Measurements from ENCODE around the gene LAIR1.
A peak's percentile ranks its signal among the peaks of the same experiment; 100 is the strongest.
"Not testable (repeated sequence)": the region's sequence is repeated elsewhere in the genome, so short reads cannot be mapped to it uniquely, and the experiment has no call there.

Gene LAIR1

GRCh38 chr19:54361680-54362422 is 2.9 kb downstream of the LAIR1 start:
- Histone ChIP-seq H3K4me3 (peak overlapping the region; percentile 69 to 95 (median 89)), H3K36me3 (peaks cover 8 to 67% (median 40%) of the 10 kb centered on the region in 11 experiments; a peak in 20 of 22 replicates), H3K4me1 (peaks cover 37 to 69% (median 50%) of the 10 kb centered on the region in 10 experiments), H3K4me2 (peak overlapping the region; percentile 76 to 98 (median 94)), H3K9me3 (replicated peaks in 1 of 11) (peaks cover 0 to 17% (median 0%) of the 10 kb centered on the region in 11 experiments; a peak in 9 of 22 replicates), H3K27ac (peak overlapping the region; percentile 90 to 100 (median 99)), H4K20me1 (peaks cover 0 to 23% (median 8%) of the 10 kb centered on the region in 11 experiments; a peak in 13 of 22 replicates), H3K9ac (peak overlapping the region; percentile 90 to 100 (median 99))
- peak in 1 of 11 experiments; percentile 64; a peak in 5 of 22 replicates for TF ChIP-seq Cebpa-rat (IDR thresholded peaks at IDR 0.05)
- not testable (repeated sequence) for H3K27me3 ChIP-seq

- H3K4me2 ChIP-seq = peak overlapping the region; percentile 30 to 66 (median 41); a peak in 16 of 22 replicates
Measured at GRCh38 chr19:54359149-54359820, 5.4 kb downstream of the LAIR1 start.

GRCh38 chr19:54357381-54357780 is 7.3 kb downstream of the LAIR1 start:
- no peaks in the 10 kb centered on the region for H3K9me3 ChIP-seq (replicated peaks in 1 of 11)
- peak overlapping the region in 2 of 10 experiments; percentile 13 to 35; a peak in 2 of 20 replicates for H3K4me3 ChIP-seq
- H3K9ac ChIP-seq = peak overlapping the region in 9 of 11 experiments; percentile 23 to 62 (median 54); a peak in 16 of 22 replicates
- TF ChIP-seq Cebpa-rat (IDR thresholded peaks at IDR 0.05) = no peak
- peak overlapping the region; percentile 52 to 82 (median 75) for H3K4me2 ChIP-seq
- H3K27me3 ChIP-seq = no peaks in the 10 kb centered on the region
- peaks cover 0 to 67% (median 48%) of the 10 kb centered on the region in 11 experiments; a peak in 16 of 22 replicates for H4K20me1 ChIP-seq
- H3K36me3 ChIP-seq = peaks cover 36 to 67% (median 55%) of the 10 kb centered on the region in 11 experiments
- peaks cover 64 to 82% (median 72%) of the 10 kb centered on the region in 10 experiments for H3K4me1 ChIP-seq
- peak overlapping the region in 9 of 11 experiments; percentile 17 to 70 (median 50); a peak in 17 of 22 replicates for H3K27ac ChIP-seq

More at GRCh38 chr19:54359149-54359820, 5.4 kb downstream of the LAIR1 start:
- not testable (repeated sequence) for H3K27me3 ChIP-seq; H3K4me3 ChIP-seq; H3K9me3 ChIP-seq (replicated peaks in 1 of 11)
- Histone ChIP-seq H3K9ac (peak overlapping the region in 4 of 11 experiments; percentile 21 to 59 (median 32); a peak in 5 of 22 replicates), H3K4me1 (peaks cover 47 to 75% (median 59%) of the 10 kb centered on the region in 10 experiments), H4K20me1 (peaks cover 0 to 48% (median 34%) of the 10 kb centered on the region in 11 experiments; a peak in 16 of 22 replicates), H3K27ac (peak overlapping the region in 6 of 11 experiments; percentile 27 to 51 (median 40); a peak in 5 of 22 replicates), H3K36me3 (peaks cover 32 to 80% (median 66%) of the 10 kb centered on the region in 11 experiments)

DNA sequence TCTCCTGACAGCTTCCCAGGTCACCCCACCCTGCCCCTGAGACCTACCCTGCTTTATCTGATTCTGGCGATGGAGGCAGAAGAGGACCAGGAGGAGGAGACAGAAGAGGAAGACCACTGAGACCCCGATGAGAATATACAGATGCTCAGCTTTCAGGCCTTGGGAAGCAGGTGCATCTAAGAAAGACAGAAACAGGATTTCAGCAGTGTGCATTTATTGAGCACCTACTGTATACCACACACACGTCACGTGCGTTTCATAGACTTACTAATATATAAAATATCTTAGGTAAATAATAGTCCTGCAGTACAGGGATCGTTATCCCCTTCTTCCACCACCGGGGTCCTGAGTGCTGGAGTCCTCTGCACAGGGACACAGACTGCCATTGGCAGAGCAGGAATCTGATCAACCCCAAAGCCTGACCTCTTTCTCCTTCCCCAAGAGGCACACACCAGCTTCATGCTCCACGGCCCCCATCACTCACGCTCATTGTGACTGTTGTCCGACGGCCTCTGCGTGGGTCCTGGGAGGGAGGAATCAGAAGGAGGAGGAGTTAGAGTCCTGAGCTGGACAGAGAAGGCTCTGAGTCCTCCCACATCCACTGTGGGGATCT is 8.2 kb downstream of the LAIR1 start:
- Histone ChIP-seq H3K4me3 (no peak overlapping the region), H3K9ac (peak overlapping the region in 8 of 11 experiments; percentile 23 to 62 (median 51); a peak in 14 of 22 replicates), H4K20me1 (peaks cover 0 to 75% (median 54%) of the 10 kb centered on the region in 11 experiments; a peak in 16 of 22 replicates), H3K36me3 (peaks cover 36 to 60% (median 51%) of the 10 kb centered on the region in 11 experiments), H3K9me3 (replicated peaks in 1 of 11) (no peaks in the 10 kb centered on the region), H3K27me3 (peaks cover 0 to 5% (median 0%) of the 10 kb centered on the region in 11 experiments; a peak in 1 of 22 replicates), H3K4me2 (peak overlapping the region; percentile 52 to 82 (median 75)), H3K4me1 (peaks cover 68 to 89% (median 78%) of the 10 kb centered on the region in 10 experiments), H3K27ac (peak overlapping the region in 9 of 11 experiments; percentile 17 to 70 (median 50); a peak in 16 of 22 replicates)
- no peak for TF ChIP-seq Cebpa-rat (IDR thresholded peaks at IDR 0.05)

GRCh38 chr19:54355675-54356074 is 9.1 kb downstream of the LAIR1 start:
- Histone ChIP-seq H3K27ac (peak overlapping the region in 7 of 11 experiments; percentile 16 to 63 (median 42); a peak in 13 of 22 replicates), H3K4me2 (peak overlapping the region; percentile 20 to 82 (median 70)), H3K4me1 (peaks cover 68 to 89% (median 76%) of the 10 kb centered on the region in 10 experiments), H4K20me1 (peaks cover 0 to 73% (median 54%) of the 10 kb centered on the region in 11 experiments; a peak in 16 of 22 replicates), H3K9ac (peak overlapping the region in 8 of 11 experiments; percentile 1 to 56 (median 27); a peak in 10 of 22 replicates), H3K27me3 (peaks cover 0 to 5% (median 0%) of the 10 kb centered on the region in 11 experiments; a peak in 2 of 22 replicates), H3K36me3 (peaks cover 33 to 52% (median 43%) of the 10 kb centered on the region in 11 experiments), H3K4me3 (no peak overlapping the region), H3K9me3 (replicated peaks in 1 of 11) (no peaks in the 10 kb centered on the region)
- TF ChIP-seq Cebpa-rat (IDR thresholded peaks at IDR 0.05) = no peak

GRCh38 chr19:54354761-54355160 is 10.0 kb downstream of the LAIR1 start:
- peaks cover 0 to 68% (median 54%) of the 10 kb centered on the region in 11 experiments; a peak in 16 of 22 replicates for H4K20me1 ChIP-seq
- no peak for TF ChIP-seq Cebpa-rat (IDR thresholded peaks at IDR 0.05)
- peaks cover 30 to 46% (median 38%) of the 10 kb centered on the region in 11 experiments for H3K36me3 ChIP-seq
- peak overlapping the region; percentile 7 to 82 (median 46); a peak in 11 of 22 replicates for H3K4me2 ChIP-seq
- H3K4me1 ChIP-seq = peaks cover 63 to 90% (median 73%) of the 10 kb centered on the region in 10 experiments
- no peak overlapping the region for H3K4me3 ChIP-seq
- peaks cover 0 to 5% (median 0%) of the 10 kb centered on the region in 11 experiments; a peak in 2 of 22 replicates for H3K27me3 ChIP-seq
- peak overlapping the region in 7 of 11 experiments; percentile 8 to 53 (median 20); a peak in 7 of 22 replicates for H3K9ac ChIP-seq
- H3K9me3 ChIP-seq (replicated peaks in 1 of 11) = no peaks in the 10 kb centered on the region
- peak overlapping the region in 6 of 11 experiments; percentile 1 to 63 (median 32); a peak in 7 of 22 replicates for H3K27ac ChIP-seq

DNA sequence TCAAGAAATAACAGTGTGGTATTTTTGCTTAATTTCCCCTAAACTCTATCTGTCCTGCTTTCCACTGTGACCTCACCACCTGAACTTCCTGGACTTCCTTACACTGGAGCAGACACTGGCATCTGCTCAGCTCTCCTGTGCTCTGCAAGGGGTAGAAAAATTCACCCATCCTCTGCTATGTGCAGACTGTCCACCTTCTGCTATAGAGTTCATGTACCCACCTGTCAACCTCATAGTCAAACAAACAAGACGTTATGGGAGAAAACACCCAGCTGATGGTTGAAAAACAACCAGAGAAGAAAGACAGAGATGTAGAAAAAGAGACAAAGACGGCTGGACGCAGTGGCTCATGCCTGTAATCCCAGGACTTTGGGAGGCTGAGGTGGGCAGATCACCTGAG is 12.2 kb downstream of the LAIR1 start:
- peak overlapping the region; percentile 24 to 86 (median 61) for H3K4me2 ChIP-seq
- peaks cover 30 to 43% (median 37%) of the 10 kb centered on the region in 11 experiments for H3K36me3 ChIP-seq
- peaks cover 0 to 9% (median 0%) of the 10 kb centered on the region in 11 experiments; a peak in 4 of 22 replicates for H3K27me3 ChIP-seq
- peak overlapping the region in 9 of 11 experiments; percentile 6 to 63 (median 27); a peak in 11 of 22 replicates for H3K9ac ChIP-seq
- no peak overlapping the region for H3K4me3 ChIP-seq
- H3K9me3 ChIP-seq (replicated peaks in 1 of 11) = peaks cover 0 to 9% (median 0%) of the 10 kb centered on the region in 11 experiments; a peak in 1 of 22 replicates
- H3K4me1 ChIP-seq = peaks cover 67 to 93% (median 82%) of the 10 kb centered on the region in 10 experiments
- TF ChIP-seq Cebpa-rat (IDR thresholded peaks at IDR 0.05) = no peak
- peak overlapping the region in 8 of 11 experiments; percentile 15 to 59 (median 44); a peak in 16 of 22 replicates for H3K27ac ChIP-seq
- H4K20me1 ChIP-seq = peaks cover 0 to 65% (median 53%) of the 10 kb centered on the region in 11 experiments; a peak in 16 of 22 replicates

All from BLaER1 treated with 17β-estradiol and CSF1 and Interleukin-3, amounts not matched to agents 10 nM and 100 nM (cell line).